Measurements from ENCODE around the gene TYW5.
A peak's percentile ranks its signal among the peaks of the same experiment; 100 is the strongest.

The TYW5 gene

DNA sequence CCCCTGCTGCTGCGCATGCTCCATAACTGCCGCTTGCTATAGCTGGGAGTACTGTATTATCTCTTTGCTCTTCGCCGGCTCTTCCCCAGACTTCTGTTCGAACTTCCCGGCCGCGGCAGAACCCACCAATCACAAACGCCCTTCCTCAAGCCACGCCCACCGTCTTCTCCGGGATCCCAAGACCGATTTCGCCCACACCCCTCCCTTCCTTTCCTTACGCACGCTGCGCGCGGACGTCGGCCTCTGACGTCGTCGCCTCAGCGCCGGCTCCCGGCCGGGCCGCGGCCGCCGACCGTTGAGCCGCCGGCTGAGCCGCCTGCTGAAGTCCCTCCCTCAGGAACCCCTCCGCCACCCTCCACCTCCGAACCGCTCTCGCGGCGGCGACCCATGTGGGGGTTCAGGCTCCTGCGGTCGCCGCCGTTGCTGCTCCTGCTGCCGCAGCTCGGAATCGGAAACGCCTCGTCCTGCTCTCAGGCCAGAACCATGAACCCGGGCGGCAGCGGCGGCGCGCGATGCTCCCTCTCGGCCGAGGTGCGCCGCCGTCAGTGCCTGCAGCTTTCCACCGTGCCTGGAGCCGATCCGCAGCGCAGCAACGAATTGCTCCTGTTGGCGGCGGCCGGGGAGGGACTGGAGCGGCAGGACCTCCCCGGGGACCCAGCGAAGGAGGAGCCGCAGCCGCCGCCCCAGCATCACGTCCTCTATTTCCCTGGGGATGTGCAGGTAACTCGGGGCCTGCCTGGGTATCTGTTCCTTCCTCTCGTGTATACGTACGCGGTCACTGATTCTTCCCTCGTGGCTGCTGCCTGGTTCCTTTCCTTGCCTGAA lies 44.0 kb downstream of the TYW5 start, which contains the start of gene C2orf69:
Gene C2orf69, plus strand, starts transcription at position 242 of the 825 bp plus-strand sequence. Its CDS starts 146 bp downstream, at position 388.
- no peaks in the 10 kb centered on the region for H3K9me2 ChIP-seq (replicated peaks; ENCODE audit: control insufficient read depth, low read length)
- peaks cover 57% of the 10 kb centered on the region for H3K79me2 ChIP-seq (ENCODE audit: control insufficient read depth, low read length)
- H4K20me1 ChIP-seq (ENCODE audit: control insufficient read depth, insufficient read depth, low read depth, low read length), result 0 out of 2 replicates have a peak, but pooled peaks cover 8% of the 10 kb centered on the region
- no peak for TF ChIP-seq EZH2phosphoT487 (IDR thresholded peaks at IDR 0.05; ENCODE audit: borderline replicate concordance, low read length)
- TF ChIP-seq, protein P1, sequence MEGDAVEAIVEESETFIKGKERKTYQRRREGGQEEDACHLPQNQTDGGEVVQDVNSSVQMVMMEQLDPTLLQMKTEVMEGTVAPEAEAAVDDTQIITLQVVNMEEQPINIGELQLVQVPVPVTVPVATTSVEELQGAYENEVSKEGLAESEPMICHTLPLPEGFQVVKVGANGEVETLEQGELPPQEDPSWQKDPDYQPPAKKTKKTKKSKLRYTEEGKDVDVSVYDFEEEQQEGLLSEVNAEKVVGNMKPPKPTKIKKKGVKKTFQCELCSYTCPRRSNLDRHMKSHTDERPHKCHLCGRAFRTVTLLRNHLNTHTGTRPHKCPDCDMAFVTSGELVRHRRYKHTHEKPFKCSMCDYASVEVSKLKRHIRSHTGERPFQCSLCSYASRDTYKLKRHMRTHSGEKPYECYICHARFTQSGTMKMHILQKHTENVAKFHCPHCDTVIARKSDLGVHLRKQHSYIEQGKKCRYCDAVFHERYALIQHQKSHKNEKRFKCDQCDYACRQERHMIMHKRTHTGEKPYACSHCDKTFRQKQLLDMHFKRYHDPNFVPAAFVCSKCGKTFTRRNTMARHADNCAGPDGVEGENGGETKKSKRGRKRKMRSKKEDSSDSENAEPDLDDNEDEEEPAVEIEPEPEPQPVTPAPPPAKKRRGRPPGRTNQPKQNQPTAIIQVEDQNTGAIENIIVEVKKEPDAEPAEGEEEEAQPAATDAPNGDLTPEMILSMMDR (IDR thresholded peaks at IDR 0.05; ENCODE audit: low read depth, low read length, poor library complexity, severe bottlenecking), result no peak
- peaks cover 36% of the 10 kb centered on the region for H3K4me1 ChIP-seq (ENCODE audit: control insufficient read depth, low read length)
- peaks cover 7% of the 10 kb centered on the region for H3K9me3 ChIP-seq (ENCODE audit: control insufficient read depth, insufficient read depth, low read length)
- peaks cover 41% of the 10 kb centered on the region for H3K36me3 ChIP-seq (ENCODE audit: control insufficient read depth, low read length)
- H3K27me3 ChIP-seq (ENCODE audit: control insufficient read depth, low read length), result no peaks in the 10 kb centered on the region
- peak within 1 kb of the TSS; percentile 73 for H3K4me2 ChIP-seq (ENCODE audit: low read length)
- no peaks in the 10 kb centered on the region; the same call in 1 of the 2 replicates for H3F3A ChIP-seq (ENCODE audit: control insufficient read depth, insufficient read depth)
- H3K4me3 ChIP-seq (ENCODE audit: low read length), result peak within 1 kb of the TSS; percentile 100
- peak within 1 kb of the TSS; percentile 85 for H3K27ac ChIP-seq (ENCODE audit: low read depth, low read length)

DNA sequence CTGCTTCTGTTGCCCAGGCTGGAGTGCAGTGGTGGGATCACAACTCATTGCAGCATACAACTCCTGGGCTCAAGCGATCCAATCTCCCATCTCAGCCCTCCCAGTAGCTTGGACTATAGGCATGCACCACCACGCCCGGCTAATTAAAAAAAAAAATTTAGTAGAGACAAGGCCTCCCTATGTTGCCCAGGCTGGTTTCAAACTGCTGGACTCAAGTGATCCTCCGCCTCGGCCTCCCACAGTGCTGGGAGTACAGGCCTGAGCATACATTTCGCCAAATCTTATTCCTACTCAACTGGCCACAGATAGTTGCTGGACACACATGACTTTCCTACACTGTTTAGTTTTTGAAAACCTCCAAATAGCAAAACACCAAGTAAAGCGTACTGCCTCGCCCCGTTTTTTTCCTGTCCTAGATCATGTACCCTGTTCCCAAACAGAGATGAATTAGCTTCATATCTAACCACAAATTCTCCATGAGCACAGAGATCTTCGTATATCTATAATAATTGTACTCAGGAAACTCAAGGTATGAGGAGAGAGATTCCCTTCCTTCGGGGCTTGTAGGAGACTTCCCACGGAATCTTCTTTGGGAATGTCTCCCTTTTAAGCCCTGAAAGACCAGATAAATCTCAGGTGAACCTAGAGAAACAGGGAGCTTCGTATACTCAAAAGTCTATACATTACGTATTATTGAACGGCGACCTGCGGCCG lies 44.8 kb downstream of the TYW5 start:
- H3K27me3 ChIP-seq (ENCODE audit: control insufficient read depth, low read length), result no peaks in the 10 kb centered on the region
- 0 out of 2 replicates have a peak, but pooled peaks cover 8% of the 10 kb centered on the region for H4K20me1 ChIP-seq (ENCODE audit: control insufficient read depth, insufficient read depth, low read depth, low read length)
- peak overlapping the region; percentile 85 for H3K27ac ChIP-seq (ENCODE audit: low read depth, low read length)
- TF ChIP-seq, protein P1 (IDR thresholded peaks at IDR 0.05; ENCODE audit: low read depth, low read length, poor library complexity, severe bottlenecking), result no peak
- no peak for TF ChIP-seq EZH2phosphoT487 (IDR thresholded peaks at IDR 0.05; ENCODE audit: borderline replicate concordance, low read length)
- no peaks in the 10 kb centered on the region for H3K9me2 ChIP-seq (replicated peaks; ENCODE audit: control insufficient read depth, low read length)
- H3K36me3 ChIP-seq (ENCODE audit: control insufficient read depth, low read length), result peaks cover 34% of the 10 kb centered on the region
- peak overlapping the region; percentile 100 for H3K4me3 ChIP-seq (ENCODE audit: low read length)
- no peaks in the 10 kb centered on the region for H3K9me3 ChIP-seq (ENCODE audit: control insufficient read depth, insufficient read depth, low read length)
- H3K4me1 ChIP-seq (ENCODE audit: control insufficient read depth, low read length), result peaks cover 36% of the 10 kb centered on the region
- H3K79me2 ChIP-seq (ENCODE audit: control insufficient read depth, low read length), result peaks cover 49% of the 10 kb centered on the region
- peak overlapping the region; percentile 73 for H3K4me2 ChIP-seq (ENCODE audit: low read length)
- no peaks in the 10 kb centered on the region; the same call in 1 of the 2 replicates for H3F3A ChIP-seq (ENCODE audit: control insufficient read depth, insufficient read depth)

DNA sequence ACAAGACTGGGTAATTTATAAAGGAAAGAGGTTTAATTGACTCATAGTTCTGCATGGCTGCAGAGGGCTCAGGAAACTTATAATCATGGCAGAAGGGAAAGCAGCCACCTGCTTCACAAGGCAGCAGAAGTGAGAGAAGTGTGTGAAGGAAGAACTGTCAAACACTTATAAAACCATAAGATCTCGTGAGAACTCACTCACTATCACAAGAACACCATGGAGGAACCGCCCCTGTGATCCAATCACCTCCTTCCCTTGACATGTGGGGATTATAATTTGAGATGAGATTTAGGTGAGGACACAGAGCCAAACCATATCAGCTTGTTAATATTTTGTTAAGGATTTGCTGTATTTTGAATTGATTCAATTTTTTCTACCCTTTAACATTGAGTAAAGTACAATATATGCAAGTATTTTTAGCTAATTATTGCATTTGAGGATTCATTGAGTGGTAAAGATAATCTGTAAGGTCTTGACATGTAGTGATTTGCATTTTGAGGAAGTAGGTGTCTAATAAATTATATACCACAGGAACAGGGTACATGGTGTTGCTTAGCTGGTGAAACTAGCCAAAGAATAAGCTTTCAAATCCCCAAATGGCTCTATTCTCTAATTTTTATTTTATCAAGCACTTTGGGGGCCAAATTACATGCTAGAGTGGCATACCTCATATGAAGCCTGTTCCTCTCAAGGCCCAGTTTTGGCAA lies 48.1 kb downstream of the TYW5 start:
- H3F3A ChIP-seq (ENCODE audit: control insufficient read depth, insufficient read depth), result no peaks in the 10 kb centered on the region
- 0 out of 2 replicates have a peak, but pooled peaks cover 5% of the 10 kb centered on the region for H4K20me1 ChIP-seq (ENCODE audit: control insufficient read depth, insufficient read depth, low read depth, low read length)
- peak overlapping the region; percentile 23 for H3K4me2 ChIP-seq (ENCODE audit: low read length)
- no peaks in the 10 kb centered on the region for H3K9me2 ChIP-seq (replicated peaks; ENCODE audit: control insufficient read depth, low read length)
- no peaks in the 10 kb centered on the region for H3K27me3 ChIP-seq (ENCODE audit: control insufficient read depth, low read length)
- TF ChIP-seq, protein P1 (IDR thresholded peaks at IDR 0.05; ENCODE audit: low read depth, low read length, poor library complexity, severe bottlenecking), result no peak
- no peak for TF ChIP-seq EZH2phosphoT487 (IDR thresholded peaks at IDR 0.05; ENCODE audit: borderline replicate concordance, low read length)
- H3K4me1 ChIP-seq (ENCODE audit: control insufficient read depth, low read length), result peaks cover 20% of the 10 kb centered on the region
- no peaks in the 10 kb centered on the region for H3K9me3 ChIP-seq (ENCODE audit: control insufficient read depth, insufficient read depth, low read length)
- H3K36me3 ChIP-seq (ENCODE audit: control insufficient read depth, low read length), result peaks cover 9% of the 10 kb centered on the region
- no peak overlapping the region for H3K4me3 ChIP-seq (ENCODE audit: low read length)
- peaks cover 20% of the 10 kb centered on the region for H3K79me2 ChIP-seq (ENCODE audit: control insufficient read depth, low read length)
- H3K27ac ChIP-seq (ENCODE audit: low read depth, low read length), result no peak overlapping the region
